ENCODE measurements around the gene GDF2. TPM values are rescaled to one million over a fixed set of nuclear protein-coding genes. Genes with fewer than 3 reads are reported as not detected.

GDF2 gene
- total RNA-seq, result not detected
- long read RNA-seq, donor 1, result 0 reads
- long read RNA-seq, donor 2, result 0 reads

DNA sequence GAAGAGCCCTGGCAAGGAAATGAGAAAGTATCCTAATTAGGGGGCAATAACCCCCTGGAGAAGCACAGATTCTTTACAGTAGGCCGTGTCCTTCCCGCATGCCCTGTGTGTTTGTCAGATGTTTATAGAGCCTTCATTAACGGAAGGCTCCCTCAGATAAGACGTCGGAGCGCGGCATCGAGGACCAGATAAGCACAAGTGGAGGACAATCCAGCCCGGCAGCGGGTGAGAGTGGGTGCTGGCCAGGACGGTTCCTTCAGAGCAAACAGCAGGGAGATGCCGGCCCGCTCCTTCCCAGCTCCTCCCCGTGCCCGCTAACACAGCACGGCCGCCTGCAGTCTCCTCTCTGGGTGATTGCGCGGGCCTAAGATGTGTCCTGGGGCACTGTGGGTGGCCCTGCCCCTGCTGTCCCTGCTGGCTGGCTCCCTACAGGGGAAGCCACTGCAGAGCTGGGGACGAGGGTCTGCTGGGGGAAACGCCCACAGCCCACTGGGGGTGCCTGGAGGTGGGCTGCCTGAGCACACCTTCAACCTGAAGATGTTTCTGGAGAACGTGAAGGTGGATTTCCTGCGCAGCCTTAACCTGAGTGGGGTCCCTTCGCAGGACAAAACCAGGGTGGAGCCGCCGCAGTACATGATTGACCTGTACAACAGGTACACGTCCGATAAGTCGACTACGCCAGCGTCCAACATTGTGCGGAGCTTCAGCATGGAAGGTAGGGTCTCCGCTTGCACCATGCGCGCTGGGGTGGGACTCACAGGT lies at the start of gene GDF2:
Gene GDF2, plus strand, starts transcription at position 155 of the 762 bp plus-strand sequence. Its CDS starts 215 bp downstream, at position 370.
- intact Hi-C loops (cut with DNase I), result no loop called here
- DNase-seq (ENCODE audit: low spot score), result no peak

- DNase-seq (ENCODE audit: low spot score), result no peak
- intact Hi-C loops (cut with DNase I), result no loop called here
These were observed 46.2 kb upstream of the GDF2 start for GRCh38 chr10:47276071-47276470.

DNA sequence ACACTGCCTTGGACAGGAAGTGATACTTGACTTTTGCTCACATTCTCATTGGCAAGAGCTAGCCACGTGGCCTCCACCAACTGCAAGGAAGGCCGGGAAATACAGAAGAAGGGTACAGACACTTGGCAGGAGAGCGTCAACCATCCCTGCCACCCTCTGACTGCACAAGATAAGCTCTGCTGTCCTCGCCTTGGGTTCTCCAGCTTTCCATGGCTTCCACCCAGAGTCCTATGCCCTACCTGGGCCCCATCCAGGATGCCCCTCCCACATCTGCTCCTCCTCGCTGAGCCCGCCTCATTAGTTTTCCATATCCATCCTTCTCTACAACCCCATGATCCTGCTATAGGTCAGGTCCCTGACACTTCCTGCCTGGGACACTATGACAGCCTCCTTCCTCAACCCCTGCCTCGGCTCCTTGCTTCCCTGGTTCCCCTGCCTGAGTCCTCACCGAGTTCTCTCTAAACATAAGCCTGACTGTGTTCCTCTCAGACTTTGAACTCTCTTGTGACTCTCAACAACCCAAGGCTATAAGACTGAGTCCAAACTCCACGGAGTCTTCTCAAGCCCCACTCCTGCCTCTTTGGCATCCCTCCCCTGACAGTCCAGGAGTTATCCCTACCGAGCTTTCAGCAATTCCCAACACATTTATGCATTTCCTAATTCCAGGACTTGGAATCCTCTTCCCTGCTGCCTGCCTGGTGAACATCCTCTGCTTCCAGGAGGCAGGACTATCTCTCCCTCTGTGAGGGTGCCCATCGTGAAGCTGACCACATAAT lies 45.5 kb upstream of the GDF2 start:
- no peak for DNase-seq (ENCODE audit: low spot score)
- intact Hi-C loops (cut with DNase I), result no loop called here

- no peak for DNase-seq (ENCODE audit: low spot score)
These were observed 44.7 kb upstream of the GDF2 start for GRCh38 chr10:47277352-47278151.

DNA sequence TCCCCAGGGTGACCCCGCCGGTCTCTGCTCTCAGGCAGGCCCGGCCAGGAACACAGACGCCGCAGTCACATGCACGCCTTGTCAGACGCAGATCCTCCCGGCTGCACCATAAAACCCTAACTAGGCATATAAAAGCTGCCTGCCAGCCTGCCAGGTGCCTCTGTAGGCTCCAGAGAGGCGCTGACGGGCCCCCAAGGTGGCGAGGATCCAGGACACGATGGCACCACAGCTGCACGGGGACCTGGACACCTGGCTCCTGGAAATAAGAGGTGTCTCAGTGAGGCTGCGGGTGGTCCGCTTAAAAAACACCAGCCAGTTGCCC lies 44.1 kb upstream of the GDF2 start:
- no peak for DNase-seq (ENCODE audit: low spot score)
- intact Hi-C loops (cut with DNase I), result no loop called here

More at GRCh38 chr10:47277352-47278151, 44.7 kb upstream of the GDF2 start:
- intact Hi-C loops (cut with DNase I), result no loop called here

DNA sequence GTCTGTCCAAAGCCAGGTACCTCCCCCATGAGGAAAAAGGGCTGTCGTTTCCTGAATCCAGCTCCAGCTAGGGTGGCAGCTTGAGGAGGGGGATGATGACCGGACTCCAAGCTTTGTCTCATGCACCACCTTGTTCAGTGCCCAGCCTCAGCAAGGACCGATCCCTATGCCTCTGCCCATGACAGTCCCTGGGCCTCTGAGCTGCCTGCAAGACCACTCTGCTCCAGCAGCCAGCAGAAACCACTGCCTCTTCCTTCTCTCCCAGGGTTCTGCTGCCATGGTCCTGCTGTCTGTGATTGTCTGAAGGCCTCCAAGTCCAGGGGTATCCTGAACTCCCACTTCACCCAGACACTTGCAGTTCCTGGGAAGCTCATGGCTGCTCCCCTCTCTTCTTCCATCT lies 43.5 kb upstream of the GDF2 start:
- intact Hi-C loops (cut with DNase I), result no loop called here
- no peak for DNase-seq (ENCODE audit: low spot score)

- no peak for DNase-seq (ENCODE audit: low spot score)
- intact Hi-C loops (cut with DNase I), result no loop called here
These were observed 43.0 kb upstream of the GDF2 start for GRCh38 chr10:47279276-47279675.

DNA sequence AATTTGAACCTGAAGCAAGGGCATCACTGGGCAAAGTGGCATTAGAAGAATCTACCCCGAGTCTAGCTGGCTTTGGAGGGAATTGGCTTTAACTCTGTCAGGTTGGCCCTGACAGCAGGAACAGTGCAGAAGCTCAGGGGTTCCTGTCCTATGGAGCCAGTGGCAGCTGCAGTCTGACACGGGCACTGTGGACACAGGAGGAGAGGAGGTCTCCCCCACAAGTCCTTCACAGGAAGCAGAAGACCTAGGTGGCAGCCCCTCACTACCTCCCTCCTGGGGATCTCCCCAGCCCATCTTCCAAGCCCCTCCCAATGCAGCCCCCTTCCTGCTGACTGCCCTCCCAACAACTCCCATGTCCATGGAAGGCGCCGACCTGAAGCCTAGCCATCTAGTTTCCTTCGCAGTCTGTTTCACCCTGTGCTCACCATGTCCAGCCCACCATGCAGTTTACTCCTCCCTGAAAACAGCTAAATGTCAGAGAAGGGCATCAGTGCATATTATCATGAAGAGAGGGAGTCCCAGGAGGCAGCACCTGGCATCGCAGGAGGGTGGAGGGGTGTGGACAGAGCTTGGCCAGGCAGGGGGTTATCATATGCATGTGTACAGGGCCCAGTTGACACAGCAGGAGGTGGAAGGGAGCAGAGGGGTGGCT lies 40.1 kb upstream of the GDF2 start:
- no peak for DNase-seq (ENCODE audit: low spot score)
- intact Hi-C loops (cut with DNase I), result no loop called here

DNA sequence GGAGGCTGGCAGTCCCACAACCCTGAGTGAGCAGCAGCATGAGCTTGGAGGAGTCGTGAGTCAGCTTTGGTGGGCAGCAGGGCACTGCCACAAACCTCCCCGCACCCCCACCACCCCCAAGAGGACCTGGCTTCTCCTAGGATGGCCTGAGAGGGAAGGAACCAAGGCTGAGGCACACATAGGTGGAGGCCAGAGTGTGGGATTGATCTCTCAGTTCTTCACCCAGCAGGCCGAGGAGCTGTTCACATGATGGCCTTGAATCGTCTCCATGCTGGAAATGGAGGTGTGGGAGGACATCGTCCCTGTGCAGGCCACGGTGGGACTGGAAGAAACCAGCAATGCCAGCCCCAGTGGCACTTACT lies 39.6 kb upstream of the GDF2 start:
- DNase-seq (ENCODE audit: low spot score), result no peak
- intact Hi-C loops (cut with DNase I), result no loop called here

GRCh38 chr10:47283101-47283630 lies 39.1 kb upstream of the GDF2 start:
- intact Hi-C loops (cut with DNase I), result no loop called here
- DNase-seq (ENCODE audit: low spot score), result no peak

DNA sequence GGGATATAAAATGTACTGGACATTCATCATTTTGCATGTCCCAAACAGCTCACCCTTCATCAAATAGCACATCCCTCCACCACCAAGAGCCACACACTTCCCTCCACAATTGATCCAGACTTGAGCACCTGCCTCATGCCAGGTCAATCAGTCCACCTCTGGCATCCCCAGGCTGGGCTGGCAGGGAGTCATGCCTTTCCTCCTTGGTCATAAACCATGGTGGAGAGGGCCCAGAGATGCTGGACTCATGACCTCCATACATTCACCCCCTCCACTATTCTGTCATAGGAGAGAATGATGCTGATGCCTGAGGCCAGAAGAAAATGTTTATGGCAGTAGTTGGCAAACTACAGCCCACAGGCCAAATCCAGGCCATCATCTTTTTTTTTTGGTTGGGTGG lies 38.4 kb upstream of the GDF2 start:
- intact Hi-C loops (cut with DNase I), result no loop called here
- DNase-seq (ENCODE audit: low spot score), result no peak

DNA sequence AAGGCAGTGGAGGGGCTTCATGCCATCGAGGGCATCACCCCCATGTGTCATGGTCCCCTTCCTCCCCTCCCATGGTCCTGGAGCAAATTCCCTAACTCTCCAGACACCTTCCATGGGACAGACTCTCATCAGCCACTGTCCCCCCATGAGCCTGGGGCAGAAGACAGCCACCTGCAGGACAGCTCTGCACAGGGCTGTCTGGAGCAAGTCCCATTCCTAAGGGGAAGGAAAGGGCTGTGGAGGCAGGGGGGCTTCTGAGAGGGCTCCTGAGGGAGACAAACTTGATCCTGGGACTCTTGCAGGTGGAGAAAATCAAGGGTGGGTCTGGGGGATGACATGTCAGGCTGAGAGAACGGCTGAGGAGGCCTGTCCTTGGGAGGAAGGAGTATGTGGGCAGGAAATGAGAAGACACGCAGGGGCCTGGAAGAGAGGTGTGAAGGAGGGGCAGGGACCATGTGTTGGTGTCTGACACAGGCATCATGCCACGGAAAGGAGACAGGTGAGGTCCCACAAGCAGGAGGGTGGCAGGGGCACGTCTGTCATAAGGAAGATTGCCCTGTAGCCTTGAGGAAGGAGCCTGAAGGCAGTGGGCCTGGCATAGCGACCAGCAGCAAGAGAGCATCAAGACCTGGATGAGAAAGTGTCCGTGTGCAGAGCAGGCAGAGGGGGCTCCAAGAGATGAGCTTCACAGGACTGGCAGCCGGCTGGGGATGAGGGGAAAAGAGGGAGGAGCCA lies 36.7 kb upstream of the GDF2 start:
- intact Hi-C loops (cut with DNase I), result loop anchor here in 1 of 2 donors (2.0 kb wide), 1 partner anchor 49 kb away; no protein-coding TSS in a partner anchor
- DNase-seq (ENCODE audit: low spot score), result no peak

DNA sequence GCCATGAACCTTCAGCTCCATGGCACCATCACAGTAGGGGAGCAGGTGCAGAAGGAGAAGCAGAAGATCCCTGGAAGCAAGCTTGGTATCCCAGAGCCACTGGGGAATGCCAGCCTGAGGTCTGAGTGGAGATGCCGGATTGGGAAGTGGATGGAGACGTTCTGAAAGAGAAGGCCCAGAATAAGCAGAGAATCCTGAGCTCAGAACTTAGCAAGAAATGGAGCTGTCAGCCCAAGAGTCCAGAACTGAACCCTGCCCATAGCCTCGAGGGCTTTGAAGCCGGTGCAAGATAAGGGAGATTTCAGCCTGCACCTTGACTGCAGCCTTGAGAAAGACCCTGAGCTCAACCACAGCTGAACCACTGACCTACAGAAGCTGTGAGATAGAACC lies 36.1 kb upstream of the GDF2 start:
- no peak for DNase-seq (ENCODE audit: low spot score)
- intact Hi-C loops (cut with DNase I), result loop anchor here in 1 of 2 donors (2.0 kb wide), 1 partner anchor 49 kb away; no protein-coding TSS in a partner anchor

DNA sequence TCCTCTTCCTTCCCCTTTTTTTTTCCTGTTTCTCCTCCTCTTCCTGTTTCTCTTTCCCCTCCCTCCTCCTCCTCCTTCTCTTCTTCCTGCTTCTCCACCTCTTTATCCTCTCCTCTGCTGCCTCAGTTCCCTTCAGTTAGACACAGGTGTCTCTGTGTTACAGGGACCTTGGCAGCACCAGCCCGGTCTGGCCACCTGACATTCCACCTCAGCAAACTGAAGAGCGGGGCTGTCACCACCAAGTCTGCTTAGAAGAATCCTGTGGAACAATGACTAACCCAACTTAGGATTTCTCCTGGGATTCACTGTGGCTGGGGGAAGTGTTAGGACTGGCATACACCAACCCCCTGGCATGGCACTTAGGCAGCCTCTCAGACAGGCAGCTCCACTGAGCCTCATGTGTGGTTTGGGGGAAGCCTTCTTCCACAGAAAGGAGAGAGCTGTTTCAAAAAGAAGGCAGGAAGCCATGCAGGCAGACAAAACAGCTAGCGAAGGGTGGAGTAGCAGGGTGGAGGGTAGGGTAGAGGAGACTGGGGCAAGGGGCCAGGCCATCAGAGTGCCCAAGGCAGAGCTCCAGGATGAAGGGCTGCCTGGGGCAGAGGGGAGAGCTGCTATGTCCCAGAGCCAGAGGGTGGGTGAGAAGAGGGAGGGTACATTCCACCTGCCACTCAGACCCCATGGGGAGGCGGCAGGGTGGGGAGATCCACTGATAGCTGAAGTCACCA lies 35.5 kb upstream of the GDF2 start:
- DNase-seq (ENCODE audit: low spot score), result no peak
- intact Hi-C loops (cut with DNase I), result loop anchor here in 1 of 2 donors (2.0 kb wide), 1 partner anchor 50 kb away; no protein-coding TSS in a partner anchor

DNA sequence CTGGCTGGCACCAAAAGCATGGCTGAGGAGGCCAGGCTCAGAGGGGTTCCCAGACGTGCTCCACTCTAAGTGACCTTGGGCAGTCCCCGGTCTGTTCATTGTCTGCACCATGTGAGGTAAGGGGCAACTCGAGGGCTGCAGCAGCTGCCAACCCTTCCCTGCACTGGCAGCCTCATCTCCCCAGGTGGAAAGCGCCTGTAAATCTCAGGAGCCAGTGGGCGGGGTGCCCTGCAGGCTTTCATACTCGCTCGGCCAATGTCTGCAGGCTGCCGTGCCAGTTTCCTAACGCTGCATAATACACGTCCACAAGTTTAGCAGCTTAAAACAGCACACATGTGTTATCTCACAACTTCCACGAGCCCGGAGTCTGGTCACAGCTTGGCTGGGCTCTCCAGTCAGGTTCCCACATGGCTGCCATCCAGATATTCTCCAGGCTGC lies 34.9 kb upstream of the GDF2 start:
- intact Hi-C loops (cut with DNase I), result loop anchor here in 1 of 2 donors (2.0 kb wide), 1 partner anchor 51 kb away; no protein-coding TSS in a partner anchor
- no peak for DNase-seq (ENCODE audit: low spot score)

DNA sequence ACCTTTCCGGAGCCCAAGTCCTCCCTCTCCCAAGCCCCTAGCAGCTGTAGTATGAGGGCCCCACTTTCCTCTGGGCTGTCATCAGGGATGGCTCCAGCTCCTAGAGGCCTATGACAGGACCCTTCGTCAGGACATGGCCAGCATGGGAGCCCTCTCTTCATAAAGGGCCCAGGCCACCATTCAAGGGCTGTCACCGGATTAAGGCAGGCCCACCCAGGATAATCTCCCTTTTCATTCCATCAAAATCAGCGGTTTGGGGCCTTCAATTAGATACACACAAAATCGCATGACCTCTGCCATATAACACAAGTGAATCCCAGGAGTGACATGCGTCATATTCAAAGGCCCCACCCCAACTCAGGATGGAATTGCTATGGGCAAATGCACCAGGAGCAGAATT lies 34.4 kb upstream of the GDF2 start:
- intact Hi-C loops (cut with DNase I), result loop anchor here in 1 of 2 donors (2.0 kb wide), 1 partner anchor 51 kb away; no protein-coding TSS in a partner anchor
- no peak for DNase-seq (ENCODE audit: low spot score)

DNA sequence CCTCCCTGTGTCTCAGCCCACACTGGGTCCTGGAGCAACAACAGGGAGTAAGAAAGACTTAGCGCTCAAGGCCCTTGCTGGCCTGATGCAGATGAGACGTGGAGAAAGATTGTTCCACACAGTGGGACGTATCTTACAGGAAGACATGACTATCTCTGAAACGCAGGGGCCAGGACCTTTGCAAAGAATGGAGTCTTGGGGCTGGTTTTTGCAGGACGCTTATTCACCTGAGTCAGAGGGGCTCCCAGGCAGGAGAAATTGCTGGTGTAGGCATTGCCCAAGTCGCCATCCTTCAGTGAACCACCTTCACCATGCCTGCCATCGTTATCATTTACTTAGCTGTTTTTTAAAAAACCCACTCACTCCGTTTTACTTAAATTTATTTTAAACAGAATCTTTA lies 34.0 kb upstream of the GDF2 start:
- intact Hi-C loops (cut with DNase I), result no loop called here
- DNase-seq (ENCODE audit: low spot score), result no peak

Data from posterior vena cava (tissue), 2 donors.